ENCODE data around the gene GSDMA.
"Not testable (repeated sequence)": the region's sequence is repeated elsewhere in the genome, so short reads cannot be mapped to it uniquely, and the experiment has no call there.

The GSDMA gene

GRCh38 chr17:39988206-39988810 lies 25.5 kb downstream of the GSDMA start:
- H3K27me3 ChIP-seq (ENCODE audit: control insufficient read depth, insufficient read depth, low read length), result no peaks in the 10 kb centered on the region
- H3K4me1 ChIP-seq (ENCODE audit: control insufficient read depth, insufficient read depth, low read length), result no peaks in the 10 kb centered on the region
- H3K9me3 ChIP-seq (replicated peaks; ENCODE audit: low read length), result no peaks in the 10 kb centered on the region
- H3K36me3 ChIP-seq (ENCODE audit: insufficient read depth, low read length), result peaks cover 91% of the 10 kb centered on the region
- H3K4me2 ChIP-seq (ENCODE audit: low read length), result no peak overlapping the region
- no peak overlapping the region for H3K4me3 ChIP-seq (ENCODE audit: low read length)
- H3K9ac ChIP-seq (ENCODE audit: low read depth, low read length), result no peak overlapping the region

- no peaks in the 10 kb centered on the region for H3K27me3 ChIP-seq (ENCODE audit: control insufficient read depth, insufficient read depth, low read length)
- H3K4me1 ChIP-seq (ENCODE audit: control insufficient read depth, insufficient read depth, low read length), result no peaks in the 10 kb centered on the region
- H3K4me3 ChIP-seq (ENCODE audit: low read length), result no peak overlapping the region
- H3K36me3 ChIP-seq (ENCODE audit: insufficient read depth, low read length), result peaks cover 86% of the 10 kb centered on the region
- no peaks in the 10 kb centered on the region for H3K9me3 ChIP-seq (replicated peaks; ENCODE audit: low read length)
- H3K4me2 ChIP-seq (ENCODE audit: low read length), result no peak overlapping the region
- H3K9ac ChIP-seq (ENCODE audit: low read depth, low read length), result no peak overlapping the region
These were observed 31.6 kb downstream of the GSDMA start for GRCh38 chr17:39994448-39994847.

- Histone ChIP-seq H3K27me3 (ENCODE audit: control insufficient read depth, insufficient read depth, low read length) (no peaks in the 10 kb centered on the region), H3K9me3 (replicated peaks; ENCODE audit: low read length) (no peaks in the 10 kb centered on the region), H3K36me3 (ENCODE audit: insufficient read depth, low read length) (peaks cover 76% of the 10 kb centered on the region), H3K4me3 (ENCODE audit: low read length) (no peak overlapping the region), H3K4me1 (ENCODE audit: control insufficient read depth, insufficient read depth, low read length) (no peaks in the 10 kb centered on the region), H3K4me2 (ENCODE audit: low read length) (no peak overlapping the region), H3K9ac (ENCODE audit: low read depth, low read length) (no peak overlapping the region)
These were observed 32.6 kb downstream of the GSDMA start for GRCh38 chr17:39995438-39995837.

- Histone ChIP-seq H3K4me3 (ENCODE audit: low read length) (no peak overlapping the region), H3K4me1 (ENCODE audit: control insufficient read depth, insufficient read depth, low read length) (no peaks in the 10 kb centered on the region), H3K9me3 (replicated peaks; ENCODE audit: low read length) (no peaks in the 10 kb centered on the region), H3K9ac (ENCODE audit: low read depth, low read length) (no peak overlapping the region), H3K4me2 (ENCODE audit: low read length) (no peak overlapping the region), H3K36me3 (ENCODE audit: insufficient read depth, low read length) (peaks cover 69% of the 10 kb centered on the region), H3K27me3 (ENCODE audit: control insufficient read depth, insufficient read depth, low read length) (no peaks in the 10 kb centered on the region)
These were observed 33.4 kb downstream of the GSDMA start for GRCh38 chr17:39996162-39996561.

- H3K36me3 ChIP-seq (ENCODE audit: insufficient read depth, low read length), result peaks cover 62% of the 10 kb centered on the region
- no peaks in the 10 kb centered on the region for H3K27me3 ChIP-seq (ENCODE audit: control insufficient read depth, insufficient read depth, low read length)
- no peak overlapping the region for H3K4me3 ChIP-seq (ENCODE audit: low read length)
- H3K4me1 ChIP-seq (ENCODE audit: control insufficient read depth, insufficient read depth, low read length), result no peaks in the 10 kb centered on the region
- no peak overlapping the region for H3K9ac ChIP-seq (ENCODE audit: low read depth, low read length)
- no peak overlapping the region for H3K4me2 ChIP-seq (ENCODE audit: low read length)
- no peaks in the 10 kb centered on the region for H3K9me3 ChIP-seq (replicated peaks; ENCODE audit: low read length)
These were observed 34.0 kb downstream of the GSDMA start for GRCh38 chr17:39996800-39997199.

GRCh38 chr17:39997543-39997942 lies 34.7 kb downstream of the GSDMA start:
- Histone ChIP-seq H3K36me3 (ENCODE audit: insufficient read depth, low read length) (peaks cover 55% of the 10 kb centered on the region), H3K4me1 (ENCODE audit: control insufficient read depth, insufficient read depth, low read length) (no peaks in the 10 kb centered on the region), H3K4me3 (ENCODE audit: low read length) (no peak overlapping the region), H3K4me2 (ENCODE audit: low read length) (no peak overlapping the region), H3K27me3 (ENCODE audit: control insufficient read depth, insufficient read depth, low read length) (no peaks in the 10 kb centered on the region), H3K9ac (ENCODE audit: low read depth, low read length) (no peak overlapping the region), H3K9me3 (replicated peaks; ENCODE audit: low read length) (no peaks in the 10 kb centered on the region)

GRCh38 chr17:39999067-39999466 lies 36.3 kb downstream of the GSDMA start:
- peaks cover 40% of the 10 kb centered on the region for H3K36me3 ChIP-seq (ENCODE audit: insufficient read depth, low read length)
- H3K9me3 ChIP-seq (replicated peaks; ENCODE audit: low read length), result no peaks in the 10 kb centered on the region
- H3K9ac ChIP-seq (ENCODE audit: low read depth, low read length), result no peak overlapping the region
- H3K27me3 ChIP-seq (ENCODE audit: control insufficient read depth, insufficient read depth, low read length), result no peaks in the 10 kb centered on the region
- no peaks in the 10 kb centered on the region for H3K4me1 ChIP-seq (ENCODE audit: control insufficient read depth, insufficient read depth, low read length)
- no peak overlapping the region for H3K4me3 ChIP-seq (ENCODE audit: low read length)
- H3K4me2 ChIP-seq (ENCODE audit: low read length), result no peak overlapping the region

GRCh38 chr17:40000161-40000560 lies 37.4 kb downstream of the GSDMA start:
- Histone ChIP-seq H3K4me1 (ENCODE audit: control insufficient read depth, insufficient read depth, low read length) (no peaks in the 10 kb centered on the region), H3K9ac (ENCODE audit: low read depth, low read length) (no peak overlapping the region), H3K36me3 (ENCODE audit: insufficient read depth, low read length) (peaks cover 29% of the 10 kb centered on the region), H3K4me2 (ENCODE audit: low read length) (no peak overlapping the region), H3K27me3 (ENCODE audit: control insufficient read depth, insufficient read depth, low read length) (no peaks in the 10 kb centered on the region), H3K9me3 (replicated peaks; ENCODE audit: low read length) (no peaks in the 10 kb centered on the region), H3K4me3 (ENCODE audit: low read length) (no peak overlapping the region)

GRCh38 chr17:40001335-40001734 lies 38.5 kb downstream of the GSDMA start:
- not testable (repeated sequence) for H3K4me3 ChIP-seq (ENCODE audit: low read length); H3K9ac ChIP-seq (ENCODE audit: low read depth, low read length); H3K27me3 ChIP-seq (ENCODE audit: control insufficient read depth, insufficient read depth, low read length); H3K4me2 ChIP-seq (ENCODE audit: low read length); H3K9me3 ChIP-seq (replicated peaks; ENCODE audit: low read length); H3K4me1 ChIP-seq (ENCODE audit: control insufficient read depth, insufficient read depth, low read length)
- H3K36me3 ChIP-seq (ENCODE audit: insufficient read depth, low read length), result peaks cover 18% of the 10 kb centered on the region

GRCh38 chr17:40004072-40004471 lies 41.3 kb downstream of the GSDMA start:
- H3K4me1 ChIP-seq (ENCODE audit: control insufficient read depth, insufficient read depth, low read length), result no peaks in the 10 kb centered on the region
- no peak overlapping the region for H3K9ac ChIP-seq (ENCODE audit: low read depth, low read length)
- H3K4me2 ChIP-seq (ENCODE audit: low read length), result no peak overlapping the region
- no peaks in the 10 kb centered on the region for H3K27me3 ChIP-seq (ENCODE audit: control insufficient read depth, insufficient read depth, low read length)
- no peaks in the 10 kb centered on the region for H3K9me3 ChIP-seq (replicated peaks; ENCODE audit: low read length)
- peaks cover 3% of the 10 kb centered on the region for H3K36me3 ChIP-seq (ENCODE audit: insufficient read depth, low read length)
- no peak overlapping the region for H3K4me3 ChIP-seq (ENCODE audit: low read length)

GRCh38 chr17:40004712-40005111 lies 41.9 kb downstream of the GSDMA start:
- Histone ChIP-seq H3K27me3 (ENCODE audit: control insufficient read depth, insufficient read depth, low read length) (no peaks in the 10 kb centered on the region), H3K4me1 (ENCODE audit: control insufficient read depth, insufficient read depth, low read length) (no peaks in the 10 kb centered on the region), H3K4me3 (ENCODE audit: low read length) (no peak overlapping the region), H3K9ac (ENCODE audit: low read depth, low read length) (no peak overlapping the region), H3K4me2 (ENCODE audit: low read length) (no peak overlapping the region), H3K9me3 (replicated peaks; ENCODE audit: low read length) (no peaks in the 10 kb centered on the region), H3K36me3 (ENCODE audit: insufficient read depth, low read length) (no peaks in the 10 kb centered on the region)

- Histone ChIP-seq H3K4me2 (ENCODE audit: low read length) (no peak overlapping the region), H3K4me1 (ENCODE audit: control insufficient read depth, insufficient read depth, low read length) (no peaks in the 10 kb centered on the region), H3K27me3 (ENCODE audit: control insufficient read depth, insufficient read depth, low read length) (no peaks in the 10 kb centered on the region), H3K36me3 (ENCODE audit: insufficient read depth, low read length) (peaks cover 2% of the 10 kb centered on the region), H3K9ac (ENCODE audit: low read depth, low read length) (no peak overlapping the region), H3K4me3 (ENCODE audit: low read length) (no peak overlapping the region), H3K9me3 (replicated peaks; ENCODE audit: low read length) (no peaks in the 10 kb centered on the region)
These were observed 42.7 kb downstream of the GSDMA start for GRCh38 chr17:40005520-40005919.

Data from skeletal muscle satellite cell (primary cell).